Ovary (tissue), 3 donors: Measurements from ENCODE around the gene HKDC1.

Experiments used
- EP300 ChIP-seq: sonication (generic); formaldehyde crosslinking; IDR thresholded peaks from one replicate; pipeline ENCODE4 v1.6.1; 2017; ENCODE audit warnings: antibody characterized with exemption
- POLR2A ChIP-seq: fragments of 450-650 bp; IDR thresholded peaks from one replicate; pipeline ENCODE4 v1.6.1; 2017; ENCODE audit warnings: antibody characterized with exemption, mild to moderate bottlenecking, moderate library complexity
- TF ChIP-seq, protein P1 (sequence below), 3 donors: fragments of 450-650 bp in 2 of 3; fragments of 200-600 bp in 1 of 3; IDR thresholded peaks; one replicate each; pipeline versions ENCODE4 v1.5.1 to v1.8.0; 2016 to 2022; ENCODE audit warnings: antibody characterized with exemption in 3 of 3, mild to moderate bottlenecking in 1 of 3
- donor health status: DM: no; HTN: no; CAD: no.

DNA sequence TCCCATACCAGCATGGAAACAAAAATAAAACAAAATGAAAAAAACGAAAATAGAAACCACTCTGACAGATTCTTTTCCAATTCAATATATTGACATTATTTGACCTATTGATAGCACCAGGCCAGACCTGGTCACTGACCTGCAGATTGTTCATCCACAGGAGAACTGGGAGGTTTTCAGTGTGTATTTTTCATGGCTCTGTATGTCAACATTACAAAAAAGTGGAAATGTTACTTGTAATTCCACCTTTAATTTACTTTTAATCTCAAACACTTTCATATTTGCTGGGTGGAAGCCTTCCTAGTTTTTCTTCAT is 2.9 kb downstream of the HKDC1 start:
- TF ChIP-seq, protein P1, sequence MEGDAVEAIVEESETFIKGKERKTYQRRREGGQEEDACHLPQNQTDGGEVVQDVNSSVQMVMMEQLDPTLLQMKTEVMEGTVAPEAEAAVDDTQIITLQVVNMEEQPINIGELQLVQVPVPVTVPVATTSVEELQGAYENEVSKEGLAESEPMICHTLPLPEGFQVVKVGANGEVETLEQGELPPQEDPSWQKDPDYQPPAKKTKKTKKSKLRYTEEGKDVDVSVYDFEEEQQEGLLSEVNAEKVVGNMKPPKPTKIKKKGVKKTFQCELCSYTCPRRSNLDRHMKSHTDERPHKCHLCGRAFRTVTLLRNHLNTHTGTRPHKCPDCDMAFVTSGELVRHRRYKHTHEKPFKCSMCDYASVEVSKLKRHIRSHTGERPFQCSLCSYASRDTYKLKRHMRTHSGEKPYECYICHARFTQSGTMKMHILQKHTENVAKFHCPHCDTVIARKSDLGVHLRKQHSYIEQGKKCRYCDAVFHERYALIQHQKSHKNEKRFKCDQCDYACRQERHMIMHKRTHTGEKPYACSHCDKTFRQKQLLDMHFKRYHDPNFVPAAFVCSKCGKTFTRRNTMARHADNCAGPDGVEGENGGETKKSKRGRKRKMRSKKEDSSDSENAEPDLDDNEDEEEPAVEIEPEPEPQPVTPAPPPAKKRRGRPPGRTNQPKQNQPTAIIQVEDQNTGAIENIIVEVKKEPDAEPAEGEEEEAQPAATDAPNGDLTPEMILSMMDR (IDR thresholded peaks at IDR 0.05), result no peak
- TF ChIP-seq POLR2A (no peak), EP300 (no peak)
